Prostate gland (tissue), 2 donors: ENCODE results near the gene TMEM165.

Source experiments
- CTCF ChIP-seq, 4 experiments: fragments of 200-600 bp in 2 of 4; fragments of 450-650 bp in 2 of 4; sonication (generic) in 2 of 4; IDR thresholded peaks; 1 replicate in 3 of 4; 2 replicates in 1 of 4; pipeline ENCODE4 v1.5.1; 2016 to 2019; ENCODE audit warnings: antibody characterized with exemption in 4 of 4, mild to moderate bottlenecking in 2 of 4, moderate library complexity in 2 of 4
- POLR2A ChIP-seq: fragments of 450-650 bp; IDR thresholded peaks from one replicate; pipeline ENCODE4 v1.6.1; 2016; ENCODE audit warnings: antibody characterized with exemption, mild to moderate bottlenecking
- POLR2AphosphoS5 ChIP-seq: sonication (generic); formaldehyde crosslinking; IDR thresholded peaks from one replicate; pipeline ENCODE4 v1.6.1; 2017; ENCODE audit warnings: antibody characterized with exemption

DNA sequence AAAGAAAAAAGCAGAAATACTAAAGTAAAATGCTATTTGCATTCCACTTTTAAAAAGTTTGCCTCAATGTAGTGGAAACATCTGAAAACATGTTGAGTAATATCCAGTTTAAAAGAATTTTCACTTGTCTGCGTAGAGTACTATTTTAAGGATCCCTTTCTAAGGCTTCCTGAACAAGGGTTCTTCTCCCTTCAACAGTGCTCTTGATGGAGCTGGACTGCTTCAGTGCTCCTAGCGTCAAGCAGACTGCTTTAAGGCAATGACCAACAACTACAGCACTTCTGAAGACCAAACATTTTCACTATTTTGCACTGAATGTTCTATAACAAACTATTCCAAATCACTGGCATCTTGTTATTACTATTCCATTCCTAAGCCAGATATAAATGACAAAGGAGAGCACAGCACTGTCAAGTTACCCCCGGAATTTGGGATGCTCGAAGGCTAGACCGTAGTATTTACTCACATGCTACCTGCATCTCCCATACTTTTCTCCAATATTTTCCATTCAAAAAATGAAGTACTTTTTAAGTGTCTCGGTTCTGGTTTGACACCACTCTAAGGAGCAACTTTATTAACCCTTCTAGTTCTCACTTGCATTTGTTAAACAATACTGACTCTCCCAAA is 36.1 kb downstream of the TMEM165 start:
- TF ChIP-seq CTCF (IDR thresholded peaks at IDR 0.05), result no peak
- no peak for TF ChIP-seq POLR2AphosphoS5
- TF ChIP-seq POLR2A, result no peak
